Fibroblast of skin of back (primary cell): ENCODE measurements around the gene CD8B.

Source experiments
- DNase-seq: peaks from one replicate; pipeline ENCODE4 v3.0.0-alpha.2; 2013

Gene CD8B

GRCh38 chr2:86768189-86768949 is 93.3 kb downstream of the CD8B start:
- no peak for DNase-seq
